IPS DF 4.7 (cell line): Measurements from ENCODE around the gene PLPP1.
A peak's percentile ranks its signal among the peaks of the same experiment; 100 is the strongest.
"Not testable (repeated sequence)": the region's sequence is repeated elsewhere in the genome, so short reads cannot be mapped to it uniquely, and the experiment has no call there.

ENCODE experiments used
- DNase-seq: peaks from one replicate; pipeline ENCODE4 v3.0.0-alpha.2; 2013; ENCODE audit warnings: low spot score; ENCODE audit errors: extremely low read depth

Gene PLPP1

GRCh38 chr5:55505711-55506110, 29.1 kb downstream of the PLPP1 start:
- DNase-seq, result not testable (repeated sequence)

- DNase-seq, result not testable (repeated sequence)
Measured at GRCh38 chr5:55503917-55504316, 30.8 kb downstream of the PLPP1 start.

DNA sequence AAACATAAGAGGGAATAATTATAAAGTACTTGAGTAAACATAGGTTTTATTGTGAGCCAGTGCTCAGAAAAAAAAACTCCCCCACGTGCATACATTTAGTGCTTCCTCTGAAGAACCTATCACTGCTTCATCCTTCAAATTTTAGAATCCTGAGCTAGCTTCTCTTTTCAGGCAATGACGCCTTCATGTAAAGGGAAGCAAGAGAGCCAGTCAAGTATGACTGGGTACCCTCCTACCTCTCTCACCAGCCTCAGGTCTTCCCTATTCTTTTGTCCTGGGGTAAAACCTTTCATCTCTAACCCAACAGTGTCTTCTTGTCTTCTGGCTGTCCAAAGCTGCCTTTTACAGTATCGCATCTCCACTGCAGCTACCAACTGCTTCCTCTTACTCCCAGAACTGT, 32.0 kb downstream of the PLPP1 start:
- no peak for DNase-seq

DNA sequence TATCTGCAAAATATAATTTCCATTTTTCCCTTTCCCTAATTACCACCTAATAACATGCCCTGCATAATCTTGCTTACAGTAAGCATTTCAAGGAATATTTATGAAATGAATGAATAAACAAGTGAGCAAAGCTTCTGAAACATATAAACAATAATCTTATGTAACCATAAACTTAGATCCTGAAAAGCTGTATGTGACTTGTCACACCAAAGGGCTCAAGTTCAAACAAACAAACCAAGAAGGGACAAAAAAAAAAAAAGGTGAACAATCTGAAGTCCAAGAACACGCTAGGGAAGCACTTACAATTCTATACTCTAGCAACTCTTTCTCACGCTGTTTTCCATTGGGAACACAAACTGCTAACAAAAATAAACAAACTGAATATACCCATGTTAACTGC, 36.3 kb downstream of the PLPP1 start:
- no peak for DNase-seq

DNA sequence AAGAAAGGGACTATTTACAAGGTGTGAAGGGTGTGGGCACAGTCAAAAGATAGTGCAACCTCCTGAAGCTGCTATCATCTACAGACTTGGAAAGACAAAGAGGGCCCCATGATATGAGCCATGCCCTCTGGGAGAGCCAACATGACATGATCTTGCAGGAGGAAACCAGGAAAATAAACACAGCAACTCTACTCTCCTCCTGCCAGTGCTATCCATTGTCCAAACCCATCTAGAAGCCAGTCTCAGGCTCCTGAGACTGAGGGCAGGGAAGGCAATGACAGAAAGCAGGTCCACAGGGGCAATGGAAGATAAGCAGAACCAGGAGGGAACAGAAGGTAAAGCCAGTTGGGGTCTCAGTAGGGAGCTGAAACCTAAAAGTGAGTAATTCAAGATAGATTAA, 37.1 kb downstream of the PLPP1 start:
- no peak for DNase-seq

DNA sequence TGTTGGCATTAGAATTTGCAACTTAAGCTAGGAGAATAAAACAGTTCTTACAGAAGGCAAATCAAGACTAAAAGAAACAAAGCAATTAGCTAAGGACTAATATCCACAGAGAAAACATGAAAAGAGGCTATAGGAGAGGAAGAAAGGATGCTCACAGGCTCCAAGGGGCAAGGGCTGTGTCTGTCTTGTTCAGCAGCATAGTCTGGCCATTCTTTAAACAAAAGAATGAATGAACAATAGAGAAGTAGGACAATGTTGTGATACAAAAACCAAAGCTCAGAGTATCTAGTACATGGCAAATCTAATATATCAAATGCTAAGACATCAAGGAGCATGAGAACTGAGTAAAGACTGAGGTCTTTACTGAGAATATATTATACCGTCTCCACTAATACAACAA, 39.5 kb downstream of the PLPP1 start:
- DNase-seq, result no peak

- DNase-seq, result no peak
Measured at GRCh38 chr5:55492449-55492848, 42.3 kb downstream of the PLPP1 start.

GRCh38 chr5:55485073-55485472, 49.7 kb downstream of the PLPP1 start:
- DNase-seq, result peak; percentile 58

DNA sequence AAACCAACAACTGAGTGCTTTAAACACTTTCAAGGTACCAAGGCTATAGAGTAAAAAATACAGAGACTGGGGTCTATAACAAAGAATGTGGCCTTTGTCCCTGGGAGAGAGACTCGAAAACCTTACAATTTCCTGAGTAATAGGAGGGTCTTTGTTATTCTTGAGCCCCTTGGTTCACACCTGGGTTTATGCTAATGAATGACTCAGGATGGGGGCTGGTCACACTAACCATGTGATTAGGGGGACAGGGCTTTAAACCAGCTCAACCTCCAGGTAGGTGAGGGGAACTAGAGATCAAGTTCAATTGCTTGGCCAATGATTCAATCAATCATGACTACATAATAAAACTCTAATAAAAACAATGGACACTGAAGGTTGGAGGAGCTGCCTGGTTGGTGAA, 50.2 kb downstream of the PLPP1 start:
- peak; percentile 91 for DNase-seq

- no peak for DNase-seq
Measured at GRCh38 chr5:55483885-55484284, 50.9 kb downstream of the PLPP1 start.

DNA sequence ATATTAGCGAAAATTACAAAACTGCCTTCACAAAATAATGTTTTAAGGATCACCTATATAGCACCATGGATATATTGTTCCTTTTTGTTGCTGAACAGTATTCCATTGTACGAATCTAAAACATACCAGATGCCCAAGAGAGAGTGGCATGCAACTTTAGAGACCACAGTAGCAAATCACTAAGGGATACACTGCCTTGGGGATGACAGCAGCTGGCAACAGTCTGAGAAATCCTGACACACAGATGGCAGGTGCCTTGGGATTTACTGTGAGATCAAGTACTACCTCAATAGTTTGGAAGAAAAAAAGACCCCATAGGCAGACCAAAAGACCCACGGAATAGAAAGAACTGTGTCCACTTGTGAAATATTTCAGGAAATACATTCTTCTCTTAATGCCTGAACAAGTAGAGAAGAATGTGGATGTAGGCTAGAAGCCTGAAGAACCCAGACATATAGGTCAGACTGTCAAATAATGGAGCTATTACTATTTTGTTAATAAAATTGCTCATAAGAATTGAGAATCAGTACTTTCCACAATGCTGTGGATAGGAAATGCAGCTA, 53.4 kb downstream of the PLPP1 start:
- DNase-seq, result no peak

DNA sequence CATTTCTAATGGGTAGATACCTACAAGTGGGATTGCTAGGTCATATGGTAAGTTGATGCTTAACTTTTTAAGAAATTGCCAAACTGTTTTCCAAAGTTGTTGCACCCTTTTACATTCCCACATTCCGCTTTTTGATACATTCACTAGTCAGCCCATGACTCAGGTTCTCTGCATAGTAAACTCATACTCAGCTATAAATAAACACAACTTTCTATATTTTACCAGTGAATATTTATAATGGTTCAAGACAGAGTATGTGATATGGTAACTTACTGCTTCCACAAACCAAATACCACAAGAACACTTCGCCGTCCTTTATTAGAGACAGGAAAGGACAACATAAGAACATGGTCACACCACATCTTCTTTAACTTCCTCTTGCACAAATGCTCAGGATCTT, 54.0 kb downstream of the PLPP1 start:
- DNase-seq, result no peak

DNA sequence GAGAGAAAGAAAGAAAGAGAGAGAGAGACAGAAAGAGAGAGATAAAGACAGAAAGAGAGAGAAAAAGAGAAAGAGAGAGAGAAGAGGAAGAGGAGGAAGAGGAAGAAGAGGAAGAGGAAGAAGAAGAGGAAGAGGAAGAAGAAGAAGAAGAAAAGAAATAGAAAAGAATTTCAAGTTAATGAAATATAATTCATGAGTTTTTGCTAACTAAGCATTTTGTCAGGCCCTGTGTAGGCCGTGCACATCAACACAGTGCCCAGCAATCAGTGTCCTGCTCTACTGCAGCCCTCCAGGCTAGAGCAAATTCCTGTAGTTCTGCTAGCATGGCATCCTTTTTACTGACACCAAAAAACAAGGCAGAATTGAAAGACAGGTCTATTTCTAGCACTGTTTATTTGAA, 62.1 kb downstream of the PLPP1 start:
- DNase-seq, result no peak

- no peak for DNase-seq
Measured at GRCh38 chr5:55471468-55471867, 63.3 kb downstream of the PLPP1 start.

GRCh38 chr5:55470282-55470681, 64.5 kb downstream of the PLPP1 start:
- no peak for DNase-seq

- DNase-seq, result no peak
Measured at GRCh38 chr5:55469839-55470238, 64.9 kb downstream of the PLPP1 start.

GRCh38 chr5:55467862-55468551, 66.8 kb downstream of the PLPP1 start:
- no peak for DNase-seq

DNA sequence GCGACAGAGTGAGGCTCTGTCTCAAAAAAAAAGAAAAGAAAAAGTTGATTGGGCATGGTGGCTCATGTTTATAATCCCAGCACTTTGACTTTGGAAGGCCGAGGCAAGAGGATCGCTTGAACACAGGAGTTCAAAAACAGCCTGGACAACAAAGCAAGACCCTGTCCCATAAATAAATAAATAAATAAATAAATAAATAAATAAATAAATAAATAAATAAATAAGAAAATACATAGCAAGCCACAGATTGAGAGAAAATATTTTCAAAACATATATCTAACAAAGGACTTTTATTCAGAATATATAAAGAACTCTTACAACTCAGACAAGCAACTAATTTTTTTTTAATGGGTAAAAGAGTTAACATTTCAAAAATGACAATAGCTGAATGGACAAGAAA, 71.2 kb downstream of the PLPP1 start:
- DNase-seq, result no peak

DNA sequence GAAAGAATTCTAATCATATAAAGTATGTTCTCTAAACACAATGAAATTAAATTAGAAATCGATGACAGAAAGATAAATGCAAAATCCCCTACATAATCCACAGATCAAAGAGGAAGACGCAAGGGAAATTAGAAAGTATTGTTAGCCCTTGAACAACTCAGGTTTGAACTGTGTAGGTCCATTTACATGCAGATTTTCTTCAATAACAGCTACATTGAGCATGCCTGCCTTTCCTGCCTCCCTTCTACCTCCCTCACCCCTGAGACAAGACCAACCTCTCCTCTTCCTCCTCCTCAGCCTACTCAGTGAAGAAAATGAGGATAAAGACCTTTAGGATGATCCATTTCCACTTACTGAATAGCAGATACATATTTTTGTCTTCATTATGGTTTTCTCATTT, 75.2 kb downstream of the PLPP1 start:
- no peak for DNase-seq

DNA sequence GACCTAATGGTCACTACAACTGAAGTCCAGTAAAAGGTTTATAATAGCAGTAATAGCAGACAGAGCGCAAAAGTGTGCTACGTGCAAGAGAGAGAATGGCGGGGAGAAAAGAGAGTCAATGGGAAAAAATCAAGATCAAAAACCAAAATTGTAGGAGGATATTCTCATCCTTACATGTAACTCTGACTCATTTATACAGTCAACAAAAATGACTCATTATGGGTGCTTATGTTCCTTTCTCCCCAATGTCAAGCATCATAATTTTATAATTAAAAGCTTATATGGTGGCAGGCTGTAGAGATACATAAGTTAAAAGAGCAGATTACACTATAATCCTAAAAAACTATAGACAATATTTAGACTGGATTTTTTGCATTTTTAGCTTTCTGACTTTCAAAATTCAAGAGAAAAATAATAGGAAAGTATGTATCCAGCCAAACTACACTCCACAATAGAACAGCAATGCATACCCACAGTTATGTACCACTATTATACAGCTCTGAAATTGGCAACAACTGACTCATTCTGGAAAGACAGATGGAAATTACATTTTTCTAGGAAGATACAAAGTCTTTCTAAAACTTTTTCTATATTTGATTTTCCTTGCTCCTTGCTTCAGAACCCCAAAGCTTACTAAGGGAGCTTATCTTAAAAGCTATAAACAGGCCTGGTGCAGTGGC, 78.4 kb downstream of the PLPP1 start:
- DNase-seq, result no peak

DNA sequence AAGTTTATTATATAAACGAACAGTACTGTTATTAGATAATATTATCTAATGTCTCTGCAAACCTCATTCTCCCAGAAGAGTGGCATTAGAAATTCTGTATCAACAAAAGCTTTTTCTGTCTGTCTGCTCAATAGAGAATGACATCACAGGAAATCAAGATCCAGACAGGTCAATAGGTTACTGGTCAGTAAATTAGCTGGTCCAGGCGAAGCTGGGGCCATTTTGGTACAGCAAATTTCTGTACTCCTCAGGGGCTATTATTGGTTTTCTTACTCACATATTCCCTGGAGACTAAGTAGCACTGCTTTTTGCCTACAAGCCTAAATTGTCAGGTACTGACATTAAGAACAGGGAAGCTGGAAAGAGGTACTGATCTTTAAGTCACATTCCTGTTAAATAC, 80.5 kb downstream of the PLPP1 start:
- no peak for DNase-seq

- no peak for DNase-seq
Measured at GRCh38 chr5:55453211-55453610, 81.6 kb downstream of the PLPP1 start.

DNA sequence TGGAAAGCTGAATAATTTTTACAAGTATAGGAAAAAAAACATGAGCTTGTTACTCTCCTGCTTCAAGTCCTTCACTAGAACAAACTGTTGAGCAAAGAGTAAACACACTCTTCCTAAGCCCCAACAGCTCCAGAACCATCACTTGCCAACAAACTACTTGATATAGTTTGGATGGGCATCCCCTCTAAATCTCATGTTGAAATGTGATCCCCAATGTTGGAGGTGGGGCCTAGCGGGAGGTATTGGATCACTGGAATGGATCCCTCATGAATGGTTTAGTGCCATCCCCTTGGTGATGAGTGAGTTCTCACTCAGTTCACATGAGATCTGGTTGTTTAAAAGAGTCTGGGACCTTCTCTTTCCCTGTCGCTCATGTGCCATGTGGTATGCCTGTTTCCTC, 82.8 kb downstream of the PLPP1 start:
- no peak for DNase-seq
